HL-60 (cell line): ENCODE measurements around the gene TOMM22.

Experiments used
- CTCF ChIP-seq: IDR thresholded peaks from one replicate; pipeline ENCODE4 v1.5.1; 2011; ENCODE audit warnings: low read length, control low read depth, inconsistent platforms; ENCODE audit not compliant: insufficient read depth
- GABPA ChIP-seq: IDR thresholded peaks from 2 replicates; pipeline ENCODE4 v1.6.1; 2012; ENCODE audit warnings: low read depth
- POLR2AphosphoS5 ChIP-seq: IDR thresholded peaks from 2 replicates; pipeline ENCODE4 v1.6.1; 2012; ENCODE audit warnings: low read depth
- REST ChIP-seq: IDR thresholded peaks from 2 replicates; pipeline ENCODE4 v1.6.1; 2012; ENCODE audit warnings: low read depth; ENCODE audit not compliant: insufficient replicate concordance
- SPI1 ChIP-seq: IDR thresholded peaks from 2 replicates; pipeline ENCODE4 v1.6.1; 2012; ENCODE audit warnings: low read depth, mild to moderate bottlenecking, borderline replicate concordance

GRCh38 chr22:38694940-38695339 lies 13.2 kb downstream of the TOMM22 start:
- TF ChIP-seq CTCF (no peak), POLR2AphosphoS5 (no peak), REST (no peak), GABPA (no peak), SPI1 (no peak)
